Transverse colon (tissue), 4 donors: ENCODE measurements around the gene PPP1R10. TPM values are rescaled to one million over a fixed set of nuclear protein-coding genes. Genes with fewer than 3 reads are reported as not detected.
"Not testable (repeated sequence)": the region's sequence is repeated elsewhere in the genome, so short reads cannot be mapped to it uniquely, and the experiment has no call there.

ENCODE experiments used
- DNase-seq: peaks from one replicate; pipeline ENCODE4 v3.0.0-alpha.2; 2019
- H3K27ac ChIP-seq, 4 donors: fragments of 200-600 bp; sonication (generic); 2 replicates each; pipeline ENCODE4 v1.5.1; 2016 to 2018; ENCODE audit warnings: inconsistent platforms in 4 of 4
- H3K27me3 ChIP-seq: fragments of 200-600 bp; sonication (generic); 2 replicates; pipeline ENCODE4 v1.5.1; 2017; ENCODE audit warnings: inconsistent platforms
- H3K36me3 ChIP-seq, 4 donors: fragments of 200-600 bp; sonication (generic); 2 replicates each; pipeline ENCODE4 v1.5.1; 2017 to 2019; ENCODE audit warnings: inconsistent platforms in 4 of 4
- H3K4me1 ChIP-seq, 4 donors: fragments of 200-600 bp; sonication (generic); 2 replicates each; pipeline ENCODE4 v1.5.1; 2017 to 2020; ENCODE audit warnings: inconsistent platforms in 4 of 4
- H3K4me3 ChIP-seq, 4 donors: fragments of 200-600 bp; sonication (generic); 1 replicate in 1 of 4; 2 replicates in 3 of 4; pipeline versions ENCODE4 v1.5.1 to v1.6.1; 2017 to 2019; ENCODE audit warnings: inconsistent platforms in 4 of 4
- H3K9me3 ChIP-seq, 2 donors: fragments of 200-600 bp; sonication (generic); 2 replicates each; pipeline ENCODE4 v1.5.1; 2017 to 2019; ENCODE audit warnings: inconsistent platforms in 2 of 2
- EP300 ChIP-seq: sonication (generic); formaldehyde crosslinking; IDR thresholded peaks from one replicate; pipeline ENCODE4 v1.6.1; 2017; ENCODE audit warnings: antibody characterized with exemption, low read depth
- POLR2A ChIP-seq: fragments of 450-650 bp; IDR thresholded peaks from one replicate; pipeline ENCODE4 v1.6.1; 2016; ENCODE audit warnings: antibody characterized with exemption, mild to moderate bottlenecking, moderate library complexity
- POLR2AphosphoS5 ChIP-seq, 3 donors: sonication (generic); formaldehyde crosslinking; IDR thresholded peaks; one replicate each; pipeline ENCODE4 v1.6.1; 2016; ENCODE audit warnings: antibody characterized with exemption in 3 of 3
- WGBS, 2 donors: methylation state at CpG; one replicate each; pipeline ENCODE4 v1.1.5; 2018; ENCODE audit warnings: low coverage in 1 of 2; 5-methylcytosine and 5-hydroxymethylcytosine counted together
- in situ Hi-C, 4 donors: fragments of 200-750 bp; cut with MboI; loops; one replicate each; pipeline versions ENCODE4 v1.15.0 to v1.15.1; 2017; ENCODE audit warnings: low sequenced_read_pairs in 3 of 4, low pct_ligation_motif_present in 1 of 4, low pct_unique_long_range_greater_than_20kb in 1 of 4
- intact Hi-C: fragments of 100-400 bp; cut with DNase I; formaldehyde crosslinking; loops from one replicate; pipeline ENCODE4 v1.15.1; 2023; ENCODE audit warnings: low total_unique reads
- total RNA-seq, 4 donors: library from RNA; depleted of rRNA; stranded (reverse); fragments of >200 nt; gene quantifications; one replicate each; pipeline ENCODE4 v1.1.0, GENCODE V29; 2016
- TF ChIP-seq, protein P1 (sequence below), 5 experiments: fragments of 200-600 bp in 3 of 5; fragments of 450-650 bp in 2 of 5; sonication (generic) in 3 of 5; IDR thresholded peaks; 1 replicate in 2 of 5; 2 replicates in 3 of 5; pipeline ENCODE4 v1.5.1; 2016 to 2017; ENCODE audit warnings: antibody characterized with exemption in 5 of 5, inconsistent platforms in 3 of 5, mild to moderate bottlenecking in 2 of 5, moderate library complexity in 1 of 5

The PPP1R10 gene
- total RNA-seq, 4 donors from 2014 or later: 35.5 to 62.5 (median 53.8) TPM

DNA sequence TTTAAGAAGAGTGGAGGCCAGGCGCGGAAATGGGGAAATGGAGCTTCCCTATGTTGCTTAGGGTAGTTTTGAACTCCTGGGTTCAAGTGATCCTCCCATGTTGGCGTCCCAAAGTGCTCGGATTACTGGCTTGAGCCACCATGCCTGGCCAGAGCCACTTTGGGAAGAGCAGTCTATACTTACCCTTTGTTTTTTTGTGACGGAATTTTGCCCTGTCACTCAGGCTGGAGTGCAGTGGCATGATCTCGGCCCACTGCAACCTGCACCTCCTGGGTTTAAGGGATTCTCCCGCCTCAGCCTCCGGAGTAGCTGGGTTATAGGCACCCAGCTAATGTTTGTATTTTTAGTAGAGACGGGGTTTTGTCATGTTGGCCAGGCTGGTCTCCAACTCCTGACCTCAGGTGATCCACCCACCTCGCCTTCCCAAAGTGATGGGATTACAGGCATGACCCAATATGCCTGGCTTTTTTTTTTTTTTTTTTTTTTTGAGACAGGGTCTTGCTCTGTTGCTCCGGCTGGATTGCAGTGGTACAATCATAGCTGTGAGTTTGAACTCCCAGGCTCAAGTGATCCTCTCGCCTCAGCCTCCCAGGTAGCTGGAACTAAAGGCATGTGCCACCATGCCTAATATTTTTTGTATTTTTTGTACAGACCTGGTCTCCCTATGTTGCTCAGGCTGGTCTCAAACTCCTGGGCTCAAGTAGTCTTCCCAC lies 18.0 kb downstream of the PPP1R10 start:
- H3K4me1 ChIP-seq: no peaks in the 10 kb centered on the region
- TF ChIP-seq EP300: no peak
- peak in 1 of 3 donors; percentile 13 for TF ChIP-seq POLR2AphosphoS5 (IDR thresholded peaks at IDR 0.05)
- no peak for TF ChIP-seq POLR2A
- TF ChIP-seq, protein P1, sequence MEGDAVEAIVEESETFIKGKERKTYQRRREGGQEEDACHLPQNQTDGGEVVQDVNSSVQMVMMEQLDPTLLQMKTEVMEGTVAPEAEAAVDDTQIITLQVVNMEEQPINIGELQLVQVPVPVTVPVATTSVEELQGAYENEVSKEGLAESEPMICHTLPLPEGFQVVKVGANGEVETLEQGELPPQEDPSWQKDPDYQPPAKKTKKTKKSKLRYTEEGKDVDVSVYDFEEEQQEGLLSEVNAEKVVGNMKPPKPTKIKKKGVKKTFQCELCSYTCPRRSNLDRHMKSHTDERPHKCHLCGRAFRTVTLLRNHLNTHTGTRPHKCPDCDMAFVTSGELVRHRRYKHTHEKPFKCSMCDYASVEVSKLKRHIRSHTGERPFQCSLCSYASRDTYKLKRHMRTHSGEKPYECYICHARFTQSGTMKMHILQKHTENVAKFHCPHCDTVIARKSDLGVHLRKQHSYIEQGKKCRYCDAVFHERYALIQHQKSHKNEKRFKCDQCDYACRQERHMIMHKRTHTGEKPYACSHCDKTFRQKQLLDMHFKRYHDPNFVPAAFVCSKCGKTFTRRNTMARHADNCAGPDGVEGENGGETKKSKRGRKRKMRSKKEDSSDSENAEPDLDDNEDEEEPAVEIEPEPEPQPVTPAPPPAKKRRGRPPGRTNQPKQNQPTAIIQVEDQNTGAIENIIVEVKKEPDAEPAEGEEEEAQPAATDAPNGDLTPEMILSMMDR (IDR thresholded peaks at IDR 0.05): no peak
- intact Hi-C loops: no loop called here
- H3K27me3 ChIP-seq: no peaks in the 10 kb centered on the region
- H3K27ac ChIP-seq: no peak overlapping the region
- in situ Hi-C loops: loop anchor here in 1 of 4 donors (5.0 kb wide), 1 partner anchor 117 kb away; no protein-coding TSS in a partner anchor
- no peak for DNase-seq
- H3K36me3 ChIP-seq: peaks cover 0 to 31% (median 12%) of the 10 kb centered on the region in 4 donors
- 73 to 85% methylated on average over 5 to 12 of the region's 12 CpGs for whole genome bisulfite sequencing, 2 donors
- H3K9me3 ChIP-seq: no peaks in the 10 kb centered on the region
- H3K4me3 ChIP-seq: no peak overlapping the region

DNA sequence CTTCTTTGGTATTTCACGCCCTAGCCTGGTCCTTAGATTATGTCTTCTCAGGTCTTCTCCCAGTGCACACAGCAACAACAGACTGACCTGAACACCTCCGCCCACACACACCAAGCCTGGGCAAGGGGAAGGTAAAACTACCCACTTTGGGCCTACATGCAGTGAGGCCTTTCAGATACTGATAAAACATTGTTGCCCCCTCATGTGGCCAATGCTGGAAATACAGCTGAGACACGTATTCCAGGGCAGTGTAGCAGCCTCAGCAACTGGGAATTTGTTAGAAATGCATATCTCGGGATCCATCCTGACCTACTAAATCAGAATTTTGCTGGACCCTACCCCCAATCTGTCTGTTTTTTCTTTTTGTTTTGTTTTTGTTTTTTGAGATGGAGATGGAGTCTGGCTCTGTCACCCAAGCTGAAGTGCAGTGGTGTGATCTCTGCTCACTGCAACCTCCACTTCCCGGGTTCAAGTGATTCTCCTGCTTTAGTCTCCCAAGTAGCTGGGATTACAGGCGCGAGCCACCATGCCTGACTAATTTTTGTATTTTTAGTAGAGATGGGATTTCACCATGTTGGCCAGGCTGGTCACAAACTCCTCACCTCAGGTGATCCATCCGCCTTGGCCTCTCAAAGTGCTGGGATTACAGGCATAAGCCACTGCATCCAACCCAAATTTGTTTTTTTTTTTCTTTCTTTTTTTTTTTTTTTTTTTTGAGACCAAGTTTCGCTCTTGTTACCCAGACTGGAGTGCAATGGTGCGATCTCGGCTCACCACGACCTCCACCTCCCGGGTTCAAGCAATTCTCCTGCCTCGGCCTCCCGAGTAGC lies 19.5 kb downstream of the PPP1R10 start:
- H3K9me3 ChIP-seq, H3K27ac ChIP-seq, H3K27me3 ChIP-seq, H3K4me3 ChIP-seq, H3K4me1 ChIP-seq, intact Hi-C loops: not testable (repeated sequence)
- H3K36me3 ChIP-seq: peaks cover 0 to 16% (median 4%) of the 10 kb centered on the region in 4 donors
- TF ChIP-seq POLR2A (peak; percentile 6), POLR2AphosphoS5 (IDR thresholded peaks at IDR 0.05) (peak in 1 of 3 donors; percentile 50)
- TF ChIP-seq, protein P1 (IDR thresholded peaks at IDR 0.05): peak; percentile 75 to 85 (median 80)
- peak; percentile 85 for DNase-seq
- WGBS, 2 donors: 71 to 74% methylated on average over 10 to 15 of the region's 15 CpGs
- in situ Hi-C loops: loop anchor here in 1 of 4 donors (5.0 kb wide), 1 partner anchor 115 kb away; no protein-coding TSS in a partner anchor

GRCh38 chr6:30592287-30592686 lies 24.8 kb downstream of the PPP1R10 start:
- intact Hi-C loops (no loop called here), in situ Hi-C loops (no loop called here)
- H3K27me3 ChIP-seq: no peaks in the 10 kb centered on the region
- no peaks in the 10 kb centered on the region for H3K4me1 ChIP-seq
- H3K9me3 ChIP-seq: no peaks in the 10 kb centered on the region
- H3K36me3 ChIP-seq: peaks cover 0 to 31% (median 12%) of the 10 kb centered on the region in 4 donors
- WGBS, 2 donors: 97 to 100% methylated on average over 1 of the region's 1 CpG
- DNase-seq: no peak
- no peak overlapping the region for H3K27ac ChIP-seq
- H3K4me3 ChIP-seq: no peak overlapping the region
- TF ChIP-seq POLR2AphosphoS5 (IDR thresholded peaks at IDR 0.05) (no peak), POLR2A (no peak), EP300 (no peak)
- TF ChIP-seq, protein P1 (IDR thresholded peaks at IDR 0.05): no peak

- H3K9me3 ChIP-seq: no peaks in the 10 kb centered on the region
- no peak for DNase-seq
- H3K27ac ChIP-seq: no peak overlapping the region
- no peaks in the 10 kb centered on the region for H3K4me1 ChIP-seq
- intact Hi-C loops: no loop called here
- H3K36me3 ChIP-seq: peaks cover 0 to 43% (median 21%) of the 10 kb centered on the region in 4 donors
- in situ Hi-C loops: no loop called here
- 50 to 61% methylated on average over 1 of the region's 1 CpG for WGBS, 2 donors
- TF ChIP-seq EP300 (no peak), POLR2AphosphoS5 (IDR thresholded peaks at IDR 0.05) (no peak), POLR2A (no peak)
- TF ChIP-seq, protein P1 (IDR thresholded peaks at IDR 0.05): no peak
- no peak overlapping the region for H3K4me3 ChIP-seq
- no peaks in the 10 kb centered on the region for H3K27me3 ChIP-seq
These were observed 26.0 kb downstream of the PPP1R10 start for GRCh38 chr6:30591008-30591407.
